GM12892 (cell line): ENCODE measurements around the gene AGK.

Source experiments
- POLR2A ChIP-seq: IDR thresholded peaks from 2 replicates; pipeline ENCODE4 v1.6.1; 2011; ENCODE audit warnings: low read depth, low read length, control low read depth
- POLR2AphosphoS5 ChIP-seq: IDR thresholded peaks from 2 replicates; pipeline ENCODE4 v1.6.1; 2011; ENCODE audit warnings: low read depth, low read length, control low read depth

GRCh38 chr7:141585592-141586510 is 34.6 kb downstream of the AGK start:
- TF ChIP-seq POLR2AphosphoS5 (no peak), POLR2A (no peak)
